B cell (primary cell): ENCODE results near the gene ITPR2. TPM values are rescaled to one million over a fixed set of nuclear protein-coding genes. Genes with fewer than 3 reads are reported as not detected.

ENCODE experiments used
- ATAC-seq: fragments of 200-7000 bp; cut with Tn5 transposase; one replicate; pipeline ENCODE4 v1.10.0; 2021; ENCODE audit warnings: low read depth, mild to moderate bottlenecking, moderate number of reproducible peaks, moderate library complexity
- CTCF ChIA-PET: fragments of 350-600 bp; sonication (Branson Sonifier 250); formaldehyde crosslinking; loops from one replicate; lab custom pipeline; 2021; ENCODE audit warnings: antibody characterized with exemption, inconsistent platforms; lab: Charles Lee
- POLR2A ChIA-PET: fragments of 350-600 bp; sonication (Branson Sonifier 250); formaldehyde crosslinking; loops from one replicate; lab custom pipeline; 2021; ENCODE audit warnings: antibody characterized with exemption; lab: Charles Lee
- DNase-seq: peaks from one replicate; pipeline ENCODE4 v3.0.0; 2013
- H2AFZ ChIP-seq: 2 replicates; pipeline ENCODE4 v1.6.1; 2012; ENCODE audit warnings: mild to moderate bottlenecking, low read depth, low read length; ENCODE audit not compliant: insufficient read depth, poor library complexity, severe bottlenecking
- H3K27ac ChIP-seq, 2 donors: 1 replicate in 1 of 2; 2 replicates in 1 of 2; pipeline ENCODE4 v1.5.1; 2012 to 2013; ENCODE audit warnings: low read length in 2 of 2, mild to moderate bottlenecking in 2 of 2, moderate library complexity in 1 of 2
- H3K27me3 ChIP-seq, 4 experiments: fragments of 200-600 bp in 1 of 4; sonication (generic) in 1 of 4; replicated peaks in 1 of 4; 1 replicate in 2 of 4; 2 replicates in 2 of 4; pipeline versions ENCODE4 v1.6.1 to v1.7.0; 2013 to 2016; ENCODE audit warnings: low read length in 3 of 4, mild to moderate bottlenecking in 2 of 4, mixed read lengths in 1 of 4, moderate library complexity in 1 of 4; ENCODE audit not compliant: insufficient read depth in 4 of 4, control insufficient read depth in 3 of 4; ENCODE audit errors: control extremely low read depth in 1 of 4
- H3K36me3 ChIP-seq, 2 experiments: replicated peaks in 1 of 2; 1 replicate in 1 of 2; 2 replicates in 1 of 2; pipeline versions ENCODE4 v1.6.1 to v1.7.1; 2013; ENCODE audit warnings: low read length in 1 of 2; ENCODE audit not compliant: insufficient read depth in 2 of 2, control insufficient read depth in 1 of 2; ENCODE audit errors: control extremely low read depth in 1 of 2, extremely low read depth in 1 of 2
- H3K4me1 ChIP-seq, 2 donors: fragments of 200-600 bp in 1 of 2; sonication (generic) in 1 of 2; 1 replicate in 1 of 2; 2 replicates in 1 of 2; pipeline versions ENCODE4 v1.5.1 to v1.6.1; 2013 to 2017; ENCODE audit warnings: low read length in 2 of 2; ENCODE audit not compliant: control insufficient read depth in 2 of 2, insufficient read depth in 2 of 2
- H3K4me2 ChIP-seq: replicated peaks from 2 replicates; pipeline ENCODE3; 2012; ENCODE audit warnings: mild to moderate bottlenecking, low read depth, low read length; ENCODE audit not compliant: poor library complexity, severe bottlenecking
- H3K4me3 ChIP-seq, 5 experiments: fragments of 200-600 bp in 1 of 5; sonication (generic) in 1 of 5; 1 replicate in 3 of 5; 2 replicates in 2 of 5; pipeline versions ENCODE4 v1.5.1 to v1.7.0; 2011 to 2016; ENCODE audit warnings: low read length in 4 of 5, mild to moderate bottlenecking in 4 of 5, low read depth in 2 of 5, control low read depth in 1 of 5, moderate library complexity in 1 of 5; ENCODE audit not compliant: insufficient read depth in 1 of 5; ENCODE audit errors: control extremely low read depth in 1 of 5, extremely low read depth in 1 of 5
- H3K79me2 ChIP-seq: fragments of 200-600 bp; sonication (generic); one replicate; pipeline ENCODE4 v1.6.0; 2016; ENCODE audit warnings: low read length; ENCODE audit not compliant: control insufficient read depth, insufficient read depth
- H3K9ac ChIP-seq: fragments of 200-600 bp; sonication (generic); 2 replicates; pipeline ENCODE4 v1.6.1; 2017; ENCODE audit warnings: mild to moderate bottlenecking, low read length, moderate library complexity
- H3K9me3 ChIP-seq, 3 donors: one replicate each; pipeline versions ENCODE4 v1.6.1 to v1.7.1; 2013; ENCODE audit warnings: low read length in 2 of 3; ENCODE audit not compliant: control insufficient read depth in 2 of 3, insufficient read depth in 1 of 3; ENCODE audit errors: control extremely low read depth in 1 of 3
- H4K20me1 ChIP-seq: 2 replicates; pipeline ENCODE4 v1.6.0; 2012; ENCODE audit warnings: mild to moderate bottlenecking, low read length; ENCODE audit not compliant: insufficient read depth, control insufficient read depth, poor library complexity, severe bottlenecking
- H3K27ac Mint-ChIP-seq: one replicate; pipeline ENCODE4 v1.8.0; 2021; ENCODE audit warnings: mixed read lengths
- H3K27me3 Mint-ChIP-seq: one replicate; pipeline ENCODE4 v1.8.0; 2021; ENCODE audit warnings: mixed read lengths
- H3K4me1 Mint-ChIP-seq: one replicate; pipeline ENCODE4 v1.8.0; 2021; ENCODE audit warnings: mixed read lengths
- H3K4me3 Mint-ChIP-seq: one replicate; pipeline ENCODE4 v1.8.0; 2021; ENCODE audit warnings: mixed read lengths
- H3K9me3 Mint-ChIP-seq: one replicate; pipeline ENCODE4 v1.8.0; 2022; ENCODE audit warnings: mixed read lengths; ENCODE audit not compliant: insufficient read depth
- EZH2 ChIP-seq: IDR thresholded peaks from 2 replicates; pipeline ENCODE4 v1.6.1; 2012; ENCODE audit warnings: borderline replicate concordance, low read depth, mild to moderate bottlenecking, moderate library complexity, low read length; ENCODE audit not compliant: insufficient read depth, poor library complexity, severe bottlenecking
- WGBS: methylation state at CpG from one replicate; pipeline ENCODE4 v1.1.5; 2013; ENCODE audit warnings: missing lambda C conversion rate; ENCODE audit not compliant: insufficient coverage; 5-methylcytosine and 5-hydroxymethylcytosine counted together
- intact Hi-C: fragments of 100-400 bp; cut with micrococcal nuclease; formaldehyde crosslinking; loops from one replicate; pipeline ENCODE4 v1.10.0; 2022
- polyA plus RNA-seq: library from polyadenylated mRNA; depleted of rRNA; stranded (reverse); fragments of >200 nt; gene quantifications from 2 replicates; pipeline ENCODE4 v1.2.3, GENCODE V29; 2012
- total RNA-seq, 2 donors: library from RNA; stranded (reverse); fragments of 120-200 nt in 1 of 2; gene quantifications; 1 replicate in 1 of 2; 2 replicates in 1 of 2; pipeline versions ENCODE4 v1.2.3 to v1.2.4, GENCODE V29; 2013 to 2022
- TF ChIP-seq, protein P1 (sequence below): fragments of 200-600 bp; IDR thresholded peaks from one replicate; pipeline ENCODE4 v1.8.0; 2022; ENCODE audit warnings: antibody characterized with exemption, mild to moderate bottlenecking

Gene ITPR2
- total and polyA plus RNA-seq, 2 donors (not counting 1 experiment from before 2014, with no cell fraction given): 4.3 to 113 TPM

DNA sequence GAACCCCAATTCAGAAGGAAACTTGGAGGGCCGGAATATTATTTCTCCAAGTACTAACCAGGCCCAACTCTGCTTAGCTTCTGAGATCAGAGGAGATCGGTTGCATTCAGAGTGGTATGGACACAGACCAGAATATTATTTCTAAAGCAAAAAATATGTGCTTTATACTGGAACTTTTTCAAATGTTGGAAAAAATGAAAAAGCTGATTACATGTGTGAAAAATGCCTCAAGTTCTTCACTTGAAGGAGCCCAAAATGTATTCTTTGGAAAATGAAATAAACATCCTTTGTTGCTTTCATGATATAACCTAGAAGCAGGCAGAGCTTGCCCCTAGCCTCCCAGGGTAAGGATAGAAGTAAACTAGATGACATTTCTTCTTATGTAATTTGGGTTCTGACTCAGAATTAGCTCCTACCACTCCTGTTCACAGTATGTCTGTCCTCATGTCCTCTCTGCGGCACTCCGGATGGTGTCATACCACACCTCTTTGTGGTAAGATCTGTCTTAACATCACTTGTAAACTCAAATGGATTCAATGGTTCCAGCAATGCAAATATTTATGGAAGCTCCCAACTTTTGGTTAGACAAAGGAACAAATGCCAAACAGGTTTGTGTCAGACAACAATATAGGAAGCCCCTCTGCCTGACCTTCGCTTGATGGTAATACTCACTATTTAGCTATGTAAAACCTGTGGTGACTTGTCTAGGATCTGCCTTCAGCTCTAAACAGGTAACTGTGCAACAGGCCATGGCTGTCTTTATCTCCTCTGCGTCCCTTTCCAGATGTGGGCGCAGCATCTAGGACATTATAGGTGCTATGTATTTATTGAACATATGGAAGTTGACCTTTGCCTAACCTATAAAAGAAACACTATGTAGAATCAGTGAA lies 459.1 kb downstream of the ITPR2 start:
- Histone ChIP-seq H3K4me2 (no peak overlapping the region), H3K27ac (no peak overlapping the region), H3K4me3 (no peak overlapping the region), H3K27me3 (no peaks in the 10 kb centered on the region), H3K4me1 (no peaks in the 10 kb centered on the region), H4K20me1 (no peaks in the 10 kb centered on the region), H3K36me3 (peaks cover 0 to 5% of the 10 kb centered on the region in 2 experiments), H3K79me2 (no peaks in the 10 kb centered on the region), H2AFZ (no peak overlapping the region), H3K9me3 (peaks cover 0 to 5% (median 0%) of the 10 kb centered on the region in 3 donors), H3K9ac (no peak overlapping the region)
- TF ChIP-seq, protein P1, sequence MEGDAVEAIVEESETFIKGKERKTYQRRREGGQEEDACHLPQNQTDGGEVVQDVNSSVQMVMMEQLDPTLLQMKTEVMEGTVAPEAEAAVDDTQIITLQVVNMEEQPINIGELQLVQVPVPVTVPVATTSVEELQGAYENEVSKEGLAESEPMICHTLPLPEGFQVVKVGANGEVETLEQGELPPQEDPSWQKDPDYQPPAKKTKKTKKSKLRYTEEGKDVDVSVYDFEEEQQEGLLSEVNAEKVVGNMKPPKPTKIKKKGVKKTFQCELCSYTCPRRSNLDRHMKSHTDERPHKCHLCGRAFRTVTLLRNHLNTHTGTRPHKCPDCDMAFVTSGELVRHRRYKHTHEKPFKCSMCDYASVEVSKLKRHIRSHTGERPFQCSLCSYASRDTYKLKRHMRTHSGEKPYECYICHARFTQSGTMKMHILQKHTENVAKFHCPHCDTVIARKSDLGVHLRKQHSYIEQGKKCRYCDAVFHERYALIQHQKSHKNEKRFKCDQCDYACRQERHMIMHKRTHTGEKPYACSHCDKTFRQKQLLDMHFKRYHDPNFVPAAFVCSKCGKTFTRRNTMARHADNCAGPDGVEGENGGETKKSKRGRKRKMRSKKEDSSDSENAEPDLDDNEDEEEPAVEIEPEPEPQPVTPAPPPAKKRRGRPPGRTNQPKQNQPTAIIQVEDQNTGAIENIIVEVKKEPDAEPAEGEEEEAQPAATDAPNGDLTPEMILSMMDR: no peak
- no peak for TF ChIP-seq EZH2
- ChIA-PET CTCF (interaction anchor here (1.3 kb wide), 1 partner anchor 22 kb away, joined by 3 read pairs; no protein-coding TSS in a partner anchor), POLR2A (no interaction called here)
- Mint-ChIP-seq H3K27me3 (no peaks in the 10 kb centered on the region), H3K9me3 (peaks cover 2% of the 10 kb centered on the region), H3K4me1 (peaks cover 2% of the 10 kb centered on the region), H3K27ac (no peak overlapping the region), H3K4me3 (no peak overlapping the region)
- intact Hi-C loops: no loop called here
- WGBS: 100% methylated on average over 1 of the region's 7 CpGs
- ATAC-seq: no peak
- no peak for DNase-seq

DNA sequence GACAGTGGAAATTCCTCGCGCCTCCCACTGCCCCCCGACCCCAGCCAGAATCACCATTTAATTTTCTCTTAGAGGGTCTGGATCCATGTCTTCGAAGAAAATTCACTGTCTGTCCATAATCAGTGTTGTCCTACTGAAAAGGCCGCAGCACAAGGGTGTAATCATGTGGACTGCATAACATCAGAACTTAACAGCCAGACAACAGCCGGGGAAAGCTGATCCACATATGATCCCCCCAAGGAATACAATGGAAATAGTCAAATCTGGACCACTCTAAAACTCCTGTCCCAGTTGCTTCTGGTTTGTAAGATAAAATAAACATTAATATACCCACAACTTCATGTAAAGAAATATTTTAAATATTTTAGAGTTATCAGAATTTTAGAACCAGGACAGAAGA lies 460.1 kb downstream of the ITPR2 start:
- ATAC-seq (no peak), DNase-seq (no peak)
- no peak overlapping the region for H3K9ac ChIP-seq
- H3K27me3 ChIP-seq: no peaks in the 10 kb centered on the region
- H3K36me3 ChIP-seq: no peaks in the 10 kb centered on the region
- H3K4me2 ChIP-seq: no peak overlapping the region
- no peaks in the 10 kb centered on the region for H3K79me2 ChIP-seq
- H4K20me1 ChIP-seq: no peaks in the 10 kb centered on the region
- TF ChIP-seq, protein P1: no peak
- TF ChIP-seq EZH2: no peak
- 100% methylated on average over 5 of the region's 6 CpGs for WGBS
- H3K4me3 ChIP-seq: no peak overlapping the region
- peaks cover 2% of the 10 kb centered on the region for H3K4me1 Mint-ChIP-seq
- CTCF ChIA-PET: interaction anchor here (1.3 kb wide), 1 partner anchor 21 kb away, joined by 3 read pairs; no protein-coding TSS in a partner anchor
- intact Hi-C loops: no loop called here
- no peak overlapping the region for H2AFZ ChIP-seq
- H3K27ac ChIP-seq: no peak overlapping the region
- H3K4me1 ChIP-seq: no peaks in the 10 kb centered on the region
- H3K27me3 Mint-ChIP-seq: no peaks in the 10 kb centered on the region
- no peak overlapping the region for H3K27ac Mint-ChIP-seq
- peaks cover 2% of the 10 kb centered on the region for H3K9me3 Mint-ChIP-seq
- POLR2A ChIA-PET: no interaction called here
- no peak overlapping the region for H3K4me3 Mint-ChIP-seq
- peaks cover 0 to 5% (median 0%) of the 10 kb centered on the region in 3 donors for H3K9me3 ChIP-seq
